ENCODE results near the gene UGGT2.

UGGT2 gene

DNA sequence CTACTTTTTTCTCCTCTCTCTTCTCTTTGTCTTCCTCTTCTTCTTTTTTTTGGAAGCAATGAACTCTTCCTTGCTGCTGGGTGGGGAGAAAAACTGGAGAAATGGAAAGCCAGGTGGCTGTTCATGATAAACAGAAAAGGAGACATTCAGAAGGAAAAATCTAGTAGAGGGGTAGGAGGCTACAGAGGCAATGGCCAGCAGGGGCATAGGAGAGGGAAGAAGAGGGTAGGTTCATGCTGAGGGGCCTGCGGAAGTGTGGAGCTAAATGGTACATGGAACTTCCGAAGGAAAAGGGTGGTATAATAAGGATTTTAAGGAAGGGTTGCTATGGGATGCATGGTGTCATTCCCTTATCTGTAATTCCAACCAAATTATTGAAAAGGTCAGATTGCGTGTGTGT lies 19.2 kb upstream of the UGGT2 start:
- H3K9ac ChIP-seq: no peak overlapping the region
- no peaks in the 10 kb centered on the region for H4K20me1 ChIP-seq (ENCODE audit: insufficient read depth)
- no peak overlapping the region for H3K27ac ChIP-seq
- no peak for TF ChIP-seq CTCF (conservative IDR thresholded peaks at IDR 0.05; ENCODE audit: low read depth, low read length)
- H2AFZ ChIP-seq (ENCODE audit: low read depth): no peak overlapping the region
- H3K27me3 ChIP-seq (ENCODE audit: insufficient read depth, low read depth): no peaks in the 10 kb centered on the region
- peaks cover 14% of the 10 kb centered on the region for H3K4me1 ChIP-seq (ENCODE audit: low read depth, poor library complexity, severe bottlenecking)
- no peak overlapping the region for H3K4me3 ChIP-seq (IDR thresholded peaks at IDR 0.05; ENCODE audit: insufficient read depth, low read depth, low read length)
- no peak overlapping the region for H3K4me2 ChIP-seq
- H3K36me3 ChIP-seq (ENCODE audit: insufficient read depth): no peaks in the 10 kb centered on the region
- no peaks in the 10 kb centered on the region for H3K79me2 ChIP-seq (ENCODE audit: insufficient read depth, low read depth)

DNA sequence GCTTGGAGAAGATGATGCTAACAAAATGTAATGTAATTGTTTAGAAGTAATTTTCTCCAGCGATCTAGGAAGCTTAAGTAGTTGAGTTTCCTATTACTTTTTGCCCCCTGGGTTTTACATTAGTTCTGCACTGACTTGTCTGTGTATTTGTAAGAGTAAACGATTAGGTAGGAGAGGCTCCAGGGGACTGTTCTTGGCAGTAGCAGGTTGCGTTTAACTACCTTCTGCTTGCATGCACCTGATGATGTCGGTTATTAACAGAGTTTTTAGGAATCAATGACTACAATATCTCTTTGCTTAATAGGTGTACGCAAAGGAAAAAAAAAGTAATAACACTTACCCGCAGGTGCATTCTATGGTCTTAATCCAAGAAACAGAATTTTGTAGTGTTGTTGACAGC lies 18.3 kb upstream of the UGGT2 start:
- H4K20me1 ChIP-seq (ENCODE audit: insufficient read depth): no peaks in the 10 kb centered on the region
- H3K36me3 ChIP-seq (ENCODE audit: insufficient read depth): no peaks in the 10 kb centered on the region
- no peaks in the 10 kb centered on the region for H3K27me3 ChIP-seq (ENCODE audit: insufficient read depth, low read depth)
- H3K4me2 ChIP-seq: no peak overlapping the region
- no peak overlapping the region for H2AFZ ChIP-seq (ENCODE audit: low read depth)
- H3K79me2 ChIP-seq (ENCODE audit: insufficient read depth, low read depth): no peaks in the 10 kb centered on the region
- H3K27ac ChIP-seq: no peak overlapping the region
- H3K4me1 ChIP-seq (ENCODE audit: low read depth, poor library complexity, severe bottlenecking): peaks cover 14% of the 10 kb centered on the region
- H3K9ac ChIP-seq: no peak overlapping the region
- no peak for TF ChIP-seq CTCF (conservative IDR thresholded peaks at IDR 0.05; ENCODE audit: low read depth, low read length)
- H3K4me3 ChIP-seq (IDR thresholded peaks at IDR 0.05; ENCODE audit: insufficient read depth, low read depth, low read length): no peak overlapping the region

- peaks cover 14% of the 10 kb centered on the region for H3K4me1 ChIP-seq (ENCODE audit: low read depth, poor library complexity, severe bottlenecking)
- peak overlapping the region; percentile 42; the same call in 1 of the 2 replicates for H3K4me2 ChIP-seq
- H3K9ac ChIP-seq: no peak overlapping the region
- H4K20me1 ChIP-seq (ENCODE audit: insufficient read depth): no peaks in the 10 kb centered on the region
- H2AFZ ChIP-seq (ENCODE audit: low read depth): no peak overlapping the region
- no peak overlapping the region for H3K4me3 ChIP-seq (IDR thresholded peaks at IDR 0.05; ENCODE audit: insufficient read depth, low read depth, low read length)
- H3K27me3 ChIP-seq (ENCODE audit: insufficient read depth, low read depth): no peaks in the 10 kb centered on the region
- no peak overlapping the region; the same call in 1 of the 2 replicates for H3K27ac ChIP-seq
- no peaks in the 10 kb centered on the region for H3K36me3 ChIP-seq (ENCODE audit: insufficient read depth)
- H3K79me2 ChIP-seq (ENCODE audit: insufficient read depth, low read depth): no peaks in the 10 kb centered on the region
- no peak for TF ChIP-seq CTCF (conservative IDR thresholded peaks at IDR 0.05; ENCODE audit: low read depth, low read length)
Observed at GRCh38 chr13:96068729-96069128, 15.5 kb upstream of the UGGT2 start.

DNA sequence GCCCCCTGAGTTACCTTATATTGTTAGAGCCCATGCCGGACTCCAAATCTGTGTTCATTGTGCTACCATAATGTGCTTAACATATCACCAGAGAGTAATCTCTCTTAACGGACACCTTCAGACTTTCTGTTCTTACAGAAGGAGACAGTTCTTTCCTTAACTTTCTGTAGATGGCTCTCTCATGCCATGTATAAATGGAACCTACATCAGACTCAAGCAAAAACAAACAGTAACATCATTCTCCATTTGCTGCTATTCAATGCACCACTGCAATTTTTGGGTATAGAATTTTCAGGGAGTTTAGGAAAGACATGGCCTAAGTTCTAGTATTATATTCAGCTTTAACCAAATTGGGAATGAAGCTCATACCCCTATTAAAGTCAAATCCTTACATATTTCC lies 12.6 kb upstream of the UGGT2 start:
- no peak overlapping the region for H3K4me2 ChIP-seq
- no peaks in the 10 kb centered on the region for H3K36me3 ChIP-seq (ENCODE audit: insufficient read depth)
- H3K4me1 ChIP-seq (ENCODE audit: low read depth, poor library complexity, severe bottlenecking): peaks cover 14% of the 10 kb centered on the region
- H3K79me2 ChIP-seq (ENCODE audit: insufficient read depth, low read depth): no peaks in the 10 kb centered on the region
- H3K9ac ChIP-seq: no peak overlapping the region
- H4K20me1 ChIP-seq (ENCODE audit: insufficient read depth): no peaks in the 10 kb centered on the region
- TF ChIP-seq CTCF (conservative IDR thresholded peaks at IDR 0.05; ENCODE audit: low read depth, low read length): no peak
- H3K27ac ChIP-seq: no peak overlapping the region
- no peak overlapping the region for H3K4me3 ChIP-seq (IDR thresholded peaks at IDR 0.05; ENCODE audit: insufficient read depth, low read depth, low read length)
- H2AFZ ChIP-seq (ENCODE audit: low read depth): no peak overlapping the region
- no peaks in the 10 kb centered on the region for H3K27me3 ChIP-seq (ENCODE audit: insufficient read depth, low read depth)
